Ammon's horn (tissue), 1 donor: ENCODE results near the gene RMC1.
"Not testable (repeated sequence)": the region's sequence is repeated elsewhere in the genome, so short reads cannot be mapped to it uniquely, and the experiment has no call there.

ENCODE experiments used
- DNase-seq: peaks from one replicate; pipeline ENCODE4 v3.0.0-alpha.2; 2016; ENCODE audit warnings: low spot score

Gene RMC1

GRCh38 chr18:23503038-23503962 lies at the start of gene RMC1:
Gene RMC1, plus strand, starts transcription at chr18:23503511. Its CDS starts 108 bp downstream, at chr18:23503619.
- peak; percentile 97 for DNase-seq

DNA sequence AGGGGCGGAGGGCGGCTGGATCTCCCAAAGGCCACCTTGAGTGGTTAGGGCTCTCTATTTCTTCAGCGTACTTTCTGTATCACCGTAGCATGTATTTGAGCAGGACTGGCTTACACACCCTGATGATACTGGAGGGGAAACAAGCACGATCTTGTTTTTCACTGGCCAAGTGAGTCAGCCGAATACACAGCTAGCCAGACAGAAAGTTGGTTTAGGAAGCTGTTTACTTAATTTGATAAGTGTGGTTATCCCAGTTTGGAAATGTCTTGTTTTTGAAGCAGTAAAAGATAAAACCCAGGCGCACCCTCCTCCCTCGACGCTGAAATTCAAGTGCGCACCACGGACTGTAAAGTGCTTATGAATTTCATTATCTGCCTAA lies 49.6 kb upstream of the RMC1 start:
- DNase-seq = peak; percentile 17

DNA sequence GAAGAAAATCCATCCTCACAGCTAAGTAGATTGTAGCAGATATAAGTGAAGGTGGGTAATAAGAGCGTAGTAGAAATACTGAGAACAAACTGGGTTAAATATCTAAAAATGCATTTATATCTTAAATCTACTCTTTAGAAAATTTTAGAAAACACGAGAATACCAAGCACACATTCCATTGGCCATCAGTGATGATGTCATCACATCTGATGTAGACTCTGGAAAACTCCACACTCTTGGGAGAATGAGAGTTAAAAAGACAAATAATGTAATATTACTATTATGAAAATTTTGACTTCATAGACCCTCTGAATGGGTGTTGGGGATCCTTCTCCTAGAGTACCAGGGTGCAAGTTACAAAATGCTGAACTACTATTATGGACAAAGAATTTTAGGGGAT lies 46.5 kb upstream of the RMC1 start:
- no peak for DNase-seq

GRCh38 chr18:23458830-23459529 lies 44.3 kb upstream of the RMC1 start:
- DNase-seq = no peak

- no peak for DNase-seq
These were observed 43.8 kb upstream of the RMC1 start for GRCh38 chr18:23459530-23459921.

DNA sequence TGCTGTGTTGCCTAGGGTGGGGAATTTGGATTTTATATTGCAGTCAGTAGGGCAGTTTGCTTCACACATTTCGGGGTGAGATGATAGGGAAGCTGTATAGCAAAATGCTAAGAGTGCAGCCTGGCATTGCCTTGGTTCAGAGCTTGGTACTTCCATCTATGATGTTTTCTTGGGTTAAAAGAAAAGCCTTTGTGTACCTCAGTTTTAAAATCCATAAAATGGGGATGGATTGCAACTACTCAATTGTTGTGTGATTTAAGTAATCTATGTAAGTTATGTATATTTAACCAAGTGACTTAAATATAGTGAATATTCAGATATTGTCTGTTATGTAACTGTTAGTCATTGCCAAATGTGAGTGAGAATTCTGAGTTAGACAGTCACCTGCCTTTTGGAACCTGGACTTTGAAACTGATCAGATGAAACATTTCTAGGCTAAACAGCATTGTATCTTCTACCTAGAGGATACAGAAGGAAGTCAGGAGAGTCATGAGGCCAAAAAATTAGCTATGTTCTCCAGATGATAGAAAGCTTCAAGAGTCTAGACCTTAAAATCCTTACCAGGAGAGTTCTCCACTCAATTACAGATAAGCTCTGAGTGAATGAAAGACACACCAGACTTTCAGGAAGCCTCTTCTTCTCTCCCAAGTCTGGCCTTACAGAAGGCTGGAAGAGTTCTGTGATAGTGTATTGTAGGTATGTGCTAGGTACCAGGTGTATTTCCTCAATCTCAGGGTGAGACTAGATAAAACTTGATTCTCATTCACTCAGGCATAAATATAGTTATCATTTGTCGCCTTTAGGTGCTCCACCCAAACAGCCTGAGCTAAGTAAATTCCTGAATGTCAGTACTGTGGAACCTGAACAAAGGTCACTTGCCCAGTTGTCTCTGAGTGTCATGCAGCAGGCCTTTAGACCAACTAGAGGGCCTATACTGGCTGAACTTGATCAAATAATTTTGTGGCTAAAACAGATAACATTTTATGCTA lies 42.7 kb upstream of the RMC1 start:
- no peak for DNase-seq

GRCh38 chr18:23462876-23463275 lies 40.4 kb upstream of the RMC1 start:
- DNase-seq = no peak

GRCh38 chr18:23468753-23469459 lies 34.4 kb upstream of the RMC1 start:
- DNase-seq = no peak

- no peak for DNase-seq
These were observed 32.5 kb upstream of the RMC1 start for GRCh38 chr18:23470620-23471387.

- DNase-seq = no peak
These were observed 31.8 kb upstream of the RMC1 start for GRCh38 chr18:23471486-23471885.

DNA sequence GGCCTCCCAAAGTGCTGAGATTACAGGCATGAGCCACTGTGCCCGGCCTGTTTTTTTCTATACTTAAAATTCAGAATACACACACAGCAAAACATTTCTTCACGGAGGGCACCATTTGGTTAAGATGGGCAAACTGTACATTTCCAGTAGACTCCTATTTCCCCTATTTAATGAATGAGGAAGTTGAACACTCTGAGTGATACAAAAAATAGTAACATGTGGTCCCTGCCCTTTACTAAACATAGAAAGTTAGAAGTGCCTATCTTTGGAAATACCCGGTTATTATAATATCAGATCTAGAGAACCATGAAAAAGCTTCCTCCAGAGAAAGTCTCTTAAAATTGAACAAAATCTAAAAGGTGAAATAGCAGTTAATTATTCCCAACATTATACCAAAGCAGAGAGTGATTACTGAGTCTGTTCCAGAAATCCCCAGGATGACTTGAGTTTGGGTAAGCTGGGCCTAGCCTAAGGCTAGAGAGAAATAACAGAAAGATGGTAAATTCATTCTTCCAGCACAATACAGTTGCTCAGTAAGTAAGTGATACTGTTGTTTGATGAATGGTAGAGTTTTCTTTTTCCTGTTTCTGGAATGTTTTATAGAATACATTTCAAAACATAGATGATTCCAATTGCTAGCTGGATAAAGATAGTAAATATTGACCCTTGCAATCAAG lies 23.3 kb upstream of the RMC1 start:
- DNase-seq = no peak

GRCh38 chr18:23484561-23485182 lies 18.6 kb upstream of the RMC1 start:
- no peak for DNase-seq

DNA sequence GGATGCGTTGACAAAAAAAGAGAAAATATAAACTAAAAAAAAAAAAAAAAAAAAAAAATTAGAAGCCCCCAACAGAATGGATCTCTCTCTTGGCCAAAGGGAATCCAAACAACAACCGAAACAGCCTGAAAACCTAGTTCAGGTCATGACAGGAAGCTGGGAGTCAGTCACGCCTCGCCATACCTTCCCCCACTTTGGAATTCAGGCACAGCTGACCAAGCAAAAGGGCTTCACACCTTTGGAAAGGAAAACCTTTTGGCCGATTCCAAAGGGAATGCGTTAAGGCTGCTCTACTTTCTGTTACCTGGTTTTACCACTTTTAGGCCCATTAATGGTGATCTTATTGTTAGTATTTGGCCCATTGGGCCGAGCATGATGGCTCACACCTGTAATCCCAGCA lies 17.9 kb upstream of the RMC1 start:
- no peak for DNase-seq

GRCh38 chr18:23487738-23488570 lies 15.4 kb upstream of the RMC1 start:
- no peak for DNase-seq

- not testable (repeated sequence) for DNase-seq
These were observed 13.7 kb upstream of the RMC1 start for GRCh38 chr18:23489586-23489985.

GRCh38 chr18:23493654-23494053 lies 9.7 kb upstream of the RMC1 start:
- no peak for DNase-seq

- no peak for DNase-seq
These were observed 8.3 kb upstream of the RMC1 start for GRCh38 chr18:23494992-23495391.

DNA sequence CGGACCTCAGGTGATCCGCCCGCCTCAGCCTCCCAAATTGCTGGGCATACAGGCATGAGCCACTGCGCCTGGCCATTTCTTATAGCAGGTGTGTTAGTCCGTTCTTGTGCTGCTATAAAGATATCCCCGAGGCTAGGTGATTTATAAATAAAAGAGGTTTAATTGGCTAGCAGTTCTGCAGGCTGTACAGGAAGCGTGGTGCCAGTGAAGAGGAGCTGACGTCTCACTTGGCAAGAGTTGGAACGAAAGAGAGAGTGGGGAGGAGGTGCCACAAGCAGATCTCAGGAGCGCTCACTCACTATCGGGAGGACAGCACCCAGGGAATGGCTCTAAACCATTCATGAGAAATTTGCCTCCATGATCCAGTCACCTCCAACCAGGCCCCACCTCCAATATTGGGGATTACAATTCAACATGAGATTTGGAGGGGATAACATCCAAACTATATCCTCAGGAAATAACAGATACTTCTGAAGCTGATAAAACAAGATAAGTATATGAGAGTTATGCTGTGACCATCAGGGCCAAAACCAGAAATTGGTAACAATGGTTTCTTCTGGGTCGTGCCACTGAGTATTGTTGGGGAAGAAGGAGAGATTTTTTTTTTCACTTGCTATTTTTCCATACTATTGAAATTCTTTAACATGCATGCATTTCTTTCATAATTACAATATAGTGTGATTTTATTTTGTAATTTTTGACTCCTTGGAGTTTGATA lies 7.4 kb upstream of the RMC1 start:
- DNase-seq = no peak
